ENCODE data around the gene BSDC1.

DNA sequence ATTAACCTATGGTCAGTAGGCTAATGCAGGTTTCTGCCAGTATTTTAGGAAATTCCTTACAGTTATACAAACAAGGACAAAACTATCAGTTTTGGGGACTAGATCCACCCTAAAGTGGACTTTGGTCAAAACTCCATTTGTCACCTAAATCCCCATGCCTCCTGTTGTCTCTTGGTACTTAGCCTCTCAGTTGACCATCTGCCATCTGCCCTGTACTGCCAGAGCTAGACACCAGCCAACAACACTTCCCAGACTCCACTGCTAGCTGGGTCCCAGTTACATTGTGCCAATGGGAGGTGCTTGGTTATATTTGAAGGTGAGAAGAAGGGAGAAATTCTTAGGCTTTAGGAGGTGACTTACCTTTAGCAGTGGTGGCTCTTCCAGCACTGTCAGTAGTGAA, 17.0 kb upstream of the BSDC1 start:
- TF ChIP-seq, protein P1, sequence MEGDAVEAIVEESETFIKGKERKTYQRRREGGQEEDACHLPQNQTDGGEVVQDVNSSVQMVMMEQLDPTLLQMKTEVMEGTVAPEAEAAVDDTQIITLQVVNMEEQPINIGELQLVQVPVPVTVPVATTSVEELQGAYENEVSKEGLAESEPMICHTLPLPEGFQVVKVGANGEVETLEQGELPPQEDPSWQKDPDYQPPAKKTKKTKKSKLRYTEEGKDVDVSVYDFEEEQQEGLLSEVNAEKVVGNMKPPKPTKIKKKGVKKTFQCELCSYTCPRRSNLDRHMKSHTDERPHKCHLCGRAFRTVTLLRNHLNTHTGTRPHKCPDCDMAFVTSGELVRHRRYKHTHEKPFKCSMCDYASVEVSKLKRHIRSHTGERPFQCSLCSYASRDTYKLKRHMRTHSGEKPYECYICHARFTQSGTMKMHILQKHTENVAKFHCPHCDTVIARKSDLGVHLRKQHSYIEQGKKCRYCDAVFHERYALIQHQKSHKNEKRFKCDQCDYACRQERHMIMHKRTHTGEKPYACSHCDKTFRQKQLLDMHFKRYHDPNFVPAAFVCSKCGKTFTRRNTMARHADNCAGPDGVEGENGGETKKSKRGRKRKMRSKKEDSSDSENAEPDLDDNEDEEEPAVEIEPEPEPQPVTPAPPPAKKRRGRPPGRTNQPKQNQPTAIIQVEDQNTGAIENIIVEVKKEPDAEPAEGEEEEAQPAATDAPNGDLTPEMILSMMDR (conservative IDR thresholded peaks at IDR 0.05 in 1 of 2, IDR thresholded peaks at IDR 0.05 in 1 of 2; ENCODE audit: low read depth in 1 of 2, low read length in 2 of 2), result no peak
- TF ChIP-seq EZH2 (IDR thresholded peaks at IDR 0.05; ENCODE audit: low read length, missing control alignments), result no peak

Measured in fibroblast of lung (primary cell).